ENCODE measurements around the gene PLCXD3.

PLCXD3 gene

DNA sequence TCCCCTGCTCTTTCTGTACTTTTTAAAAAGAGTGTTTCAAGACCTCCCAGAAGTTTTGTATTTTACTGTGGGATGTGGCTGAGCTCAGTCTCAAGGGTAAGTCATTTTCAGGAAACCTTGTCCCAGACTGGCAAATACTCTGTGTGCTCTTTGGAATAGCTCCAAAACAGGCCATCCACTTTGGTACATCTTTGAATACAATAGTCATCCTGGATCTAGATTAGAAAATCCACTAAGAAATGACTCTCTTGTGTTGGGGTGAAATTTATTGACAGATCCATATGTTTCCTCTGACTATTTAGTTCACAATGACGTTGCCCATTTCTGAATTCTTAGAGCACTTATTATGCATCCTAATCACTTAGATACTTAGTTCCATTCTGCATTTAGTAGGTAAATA is 95.2 kb downstream of the PLCXD3 start:
- TF ChIP-seq OSR1 (CRISPR knock-in tag; IDR thresholded peaks at IDR 0.05) (no peak), GLIS3 (CRISPR knock-in tag; IDR thresholded peaks at IDR 0.05) (no peak), PPARA (CRISPR knock-in tag; IDR thresholded peaks at IDR 0.05; ENCODE audit: borderline replicate concordance) (no peak), ZNF565 (CRISPR knock-in tag; conservative IDR thresholded peaks at IDR 0.05; ENCODE audit: low read depth) (no peak), BACH2 (CRISPR knock-in tag; IDR thresholded peaks at IDR 0.05; ENCODE audit: borderline replicate concordance) (no peak), ARNTL (CRISPR knock-in tag; IDR thresholded peaks at IDR 0.05; ENCODE audit: borderline replicate concordance, low read depth) (no peak), ZNF70 (CRISPR knock-in tag; IDR thresholded peaks at IDR 0.05) (no peak), TOX (CRISPR knock-in tag; IDR thresholded peaks at IDR 0.05; ENCODE audit: borderline replicate concordance) (no peak), SNAI2 (CRISPR knock-in tag; IDR thresholded peaks at IDR 0.05) (no peak), ZFP30 (CRISPR knock-in tag; IDR thresholded peaks at IDR 0.05) (no peak), ISL1 (CRISPR knock-in tag; IDR thresholded peaks at IDR 0.05) (no peak; the same call in 1 of the 2 replicates), RARB (CRISPR knock-in tag; IDR thresholded peaks at IDR 0.05) (no peak)
- TF ChIP-seq, protein P1, sequence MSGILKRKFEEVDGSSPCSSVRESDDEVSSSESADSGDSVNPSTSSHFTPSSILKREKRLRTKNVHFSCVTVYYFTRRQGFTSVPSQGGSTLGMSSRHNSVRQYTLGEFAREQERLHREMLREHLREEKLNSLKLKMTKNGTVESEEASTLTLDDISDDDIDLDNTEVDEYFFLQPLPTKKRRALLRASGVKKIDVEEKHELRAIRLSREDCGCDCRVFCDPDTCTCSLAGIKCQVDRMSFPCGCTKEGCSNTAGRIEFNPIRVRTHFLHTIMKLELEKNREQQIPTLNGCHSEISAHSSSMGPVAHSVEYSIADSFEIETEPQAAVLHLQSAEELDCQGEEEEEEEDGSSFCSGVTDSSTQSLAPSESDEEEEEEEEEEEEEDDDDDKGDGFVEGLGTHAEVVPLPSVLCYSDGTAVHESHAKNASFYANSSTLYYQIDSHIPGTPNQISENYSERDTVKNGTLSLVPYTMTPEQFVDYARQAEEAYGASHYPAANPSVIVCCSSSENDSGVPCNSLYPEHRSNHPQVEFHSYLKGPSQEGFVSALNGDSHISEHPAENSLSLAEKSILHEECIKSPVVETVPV (CRISPR knock-in tag; IDR thresholded peaks at IDR 0.05), result no peak
- TF ChIP-seq, protein P2, sequence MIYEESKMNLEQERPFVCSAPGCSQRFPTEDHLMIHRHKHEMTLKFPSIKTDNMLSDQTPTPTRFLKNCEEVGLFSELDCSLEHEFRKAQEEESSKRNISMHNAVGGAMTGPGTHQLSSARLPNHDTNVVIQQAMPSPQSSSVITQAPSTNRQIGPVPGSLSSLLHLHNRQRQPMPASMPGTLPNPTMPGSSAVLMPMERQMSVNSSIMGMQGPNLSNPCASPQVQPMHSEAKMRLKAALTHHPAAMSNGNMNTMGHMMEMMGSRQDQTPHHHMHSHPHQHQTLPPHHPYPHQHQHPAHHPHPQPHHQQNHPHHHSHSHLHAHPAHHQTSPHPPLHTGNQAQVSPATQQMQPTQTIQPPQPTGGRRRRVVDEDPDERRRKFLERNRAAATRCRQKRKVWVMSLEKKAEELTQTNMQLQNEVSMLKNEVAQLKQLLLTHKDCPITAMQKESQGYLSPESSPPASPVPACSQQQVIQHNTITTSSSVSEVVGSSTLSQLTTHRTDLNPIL (CRISPR knock-in tag; IDR thresholded peaks at IDR 0.05; ENCODE audit: low read depth), result no peak
- no peak; the same call in 2 of the 3 replicates for ATAC-seq

DNA sequence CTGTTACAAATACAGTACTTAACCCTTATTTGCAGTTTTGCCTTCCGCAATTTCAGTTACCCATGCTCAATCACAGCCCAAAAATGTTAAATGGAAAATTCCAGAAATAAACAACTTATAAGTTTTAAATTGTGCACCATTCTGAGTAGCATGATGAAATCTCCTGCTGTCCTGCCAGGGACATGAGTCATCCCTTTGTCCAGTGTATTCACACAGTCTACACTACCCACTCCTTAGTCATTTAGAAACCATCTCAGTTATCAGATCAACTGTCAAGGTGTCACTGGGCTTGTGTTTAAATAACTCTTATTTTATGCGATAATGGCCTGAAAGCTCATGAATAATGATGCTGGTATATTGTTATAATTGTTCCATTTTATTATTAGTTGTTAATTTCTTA is 95.8 kb downstream of the PLCXD3 start:
- TF ChIP-seq, protein P3, sequence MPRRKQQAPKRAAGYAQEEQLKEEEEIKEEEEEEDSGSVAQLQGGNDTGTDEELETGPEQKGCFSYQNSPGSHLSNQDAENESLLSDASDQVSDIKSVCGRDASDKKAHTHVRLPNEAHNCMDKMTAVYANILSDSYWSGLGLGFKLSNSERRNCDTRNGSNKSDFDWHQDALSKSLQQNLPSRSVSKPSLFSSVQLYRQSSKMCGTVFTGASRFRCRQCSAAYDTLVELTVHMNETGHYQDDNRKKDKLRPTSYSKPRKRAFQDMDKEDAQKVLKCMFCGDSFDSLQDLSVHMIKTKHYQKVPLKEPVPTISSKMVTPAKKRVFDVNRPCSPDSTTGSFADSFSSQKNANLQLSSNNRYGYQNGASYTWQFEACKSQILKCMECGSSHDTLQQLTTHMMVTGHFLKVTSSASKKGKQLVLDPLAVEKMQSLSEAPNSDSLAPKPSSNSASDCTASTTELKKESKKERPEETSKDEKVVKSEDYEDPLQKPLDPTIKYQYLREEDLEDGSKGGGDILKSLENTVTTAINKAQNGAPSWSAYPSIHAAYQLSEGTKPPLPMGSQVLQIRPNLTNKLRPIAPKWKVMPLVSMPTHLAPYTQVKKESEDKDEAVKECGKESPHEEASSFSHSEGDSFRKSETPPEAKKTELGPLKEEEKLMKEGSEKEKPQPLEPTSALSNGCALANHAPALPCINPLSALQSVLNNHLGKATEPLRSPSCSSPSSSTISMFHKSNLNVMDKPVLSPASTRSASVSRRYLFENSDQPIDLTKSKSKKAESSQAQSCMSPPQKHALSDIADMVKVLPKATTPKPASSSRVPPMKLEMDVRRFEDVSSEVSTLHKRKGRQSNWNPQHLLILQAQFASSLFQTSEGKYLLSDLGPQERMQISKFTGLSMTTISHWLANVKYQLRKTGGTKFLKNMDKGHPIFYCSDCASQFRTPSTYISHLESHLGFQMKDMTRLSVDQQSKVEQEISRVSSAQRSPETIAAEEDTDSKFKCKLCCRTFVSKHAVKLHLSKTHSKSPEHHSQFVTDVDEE (CRISPR knock-in tag; IDR thresholded peaks at IDR 0.05), result no peak
- TF ChIP-seq ZNF8 (CRISPR knock-in tag; IDR thresholded peaks at IDR 0.05), result no peak
- 0 out of 2 replicates have a peak, but pooled peaks have one; percentile 32 for TF ChIP-seq ZFP3 (CRISPR knock-in tag; IDR thresholded peaks at IDR 0.05)
- TF ChIP-seq SNAI2 (CRISPR knock-in tag; IDR thresholded peaks at IDR 0.05), result no peak
- no peak for TF ChIP-seq ZNF70 (CRISPR knock-in tag; IDR thresholded peaks at IDR 0.05)
- no peak for TF ChIP-seq TOX (CRISPR knock-in tag; IDR thresholded peaks at IDR 0.05; ENCODE audit: borderline replicate concordance)
- no peak for TF ChIP-seq BACH2 (CRISPR knock-in tag; IDR thresholded peaks at IDR 0.05; ENCODE audit: borderline replicate concordance)
- TF ChIP-seq ISL1 (CRISPR knock-in tag; IDR thresholded peaks at IDR 0.05), result peak; percentile 95
- TF ChIP-seq, protein P4, sequence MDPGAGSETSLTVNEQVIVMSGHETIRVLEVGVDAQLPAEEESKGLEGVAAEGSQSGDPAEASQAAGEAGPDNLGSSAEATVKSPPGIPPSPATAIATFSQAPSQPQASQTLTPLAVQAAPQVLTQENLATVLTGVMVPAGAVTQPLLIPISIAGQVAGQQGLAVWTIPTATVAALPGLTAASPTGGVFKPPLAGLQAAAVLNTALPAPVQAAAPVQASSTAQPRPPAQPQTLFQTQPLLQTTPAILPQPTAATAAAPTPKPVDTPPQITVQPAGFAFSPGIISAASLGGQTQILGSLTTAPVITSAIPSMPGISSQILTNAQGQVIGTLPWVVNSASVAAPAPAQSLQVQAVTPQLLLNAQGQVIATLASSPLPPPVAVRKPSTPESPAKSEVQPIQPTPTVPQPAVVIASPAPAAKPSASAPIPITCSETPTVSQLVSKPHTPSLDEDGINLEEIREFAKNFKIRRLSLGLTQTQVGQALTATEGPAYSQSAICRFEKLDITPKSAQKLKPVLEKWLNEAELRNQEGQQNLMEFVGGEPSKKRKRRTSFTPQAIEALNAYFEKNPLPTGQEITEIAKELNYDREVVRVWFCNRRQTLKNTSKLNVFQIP (CRISPR knock-in tag; IDR thresholded peaks at IDR 0.05; ENCODE audit: borderline replicate concordance, low read depth), result no peak
- TF ChIP-seq TCF4 (CRISPR knock-in tag; IDR thresholded peaks at IDR 0.05; ENCODE audit: borderline replicate concordance), result no peak
- TF ChIP-seq ZFP30 (CRISPR knock-in tag; IDR thresholded peaks at IDR 0.05), result no peak
- TF ChIP-seq OSR1 (CRISPR knock-in tag; IDR thresholded peaks at IDR 0.05), result no peak
- TF ChIP-seq RARB (CRISPR knock-in tag; IDR thresholded peaks at IDR 0.05), result no peak
- TF ChIP-seq, protein P2 (CRISPR knock-in tag; IDR thresholded peaks at IDR 0.05; ENCODE audit: low read depth), result peak; percentile 88
- TF ChIP-seq ARNTL (CRISPR knock-in tag; IDR thresholded peaks at IDR 0.05; ENCODE audit: borderline replicate concordance, low read depth), result no peak
- TF ChIP-seq ZNF565 (CRISPR knock-in tag; conservative IDR thresholded peaks at IDR 0.05; ENCODE audit: low read depth), result no peak
- TF ChIP-seq PPARA (CRISPR knock-in tag; IDR thresholded peaks at IDR 0.05; ENCODE audit: borderline replicate concordance), result no peak
- no peak; the same call in 1 of the 2 replicates for TF ChIP-seq ESRRG (CRISPR knock-in tag; IDR thresholded peaks at IDR 0.05)
- TF ChIP-seq, protein P5, sequence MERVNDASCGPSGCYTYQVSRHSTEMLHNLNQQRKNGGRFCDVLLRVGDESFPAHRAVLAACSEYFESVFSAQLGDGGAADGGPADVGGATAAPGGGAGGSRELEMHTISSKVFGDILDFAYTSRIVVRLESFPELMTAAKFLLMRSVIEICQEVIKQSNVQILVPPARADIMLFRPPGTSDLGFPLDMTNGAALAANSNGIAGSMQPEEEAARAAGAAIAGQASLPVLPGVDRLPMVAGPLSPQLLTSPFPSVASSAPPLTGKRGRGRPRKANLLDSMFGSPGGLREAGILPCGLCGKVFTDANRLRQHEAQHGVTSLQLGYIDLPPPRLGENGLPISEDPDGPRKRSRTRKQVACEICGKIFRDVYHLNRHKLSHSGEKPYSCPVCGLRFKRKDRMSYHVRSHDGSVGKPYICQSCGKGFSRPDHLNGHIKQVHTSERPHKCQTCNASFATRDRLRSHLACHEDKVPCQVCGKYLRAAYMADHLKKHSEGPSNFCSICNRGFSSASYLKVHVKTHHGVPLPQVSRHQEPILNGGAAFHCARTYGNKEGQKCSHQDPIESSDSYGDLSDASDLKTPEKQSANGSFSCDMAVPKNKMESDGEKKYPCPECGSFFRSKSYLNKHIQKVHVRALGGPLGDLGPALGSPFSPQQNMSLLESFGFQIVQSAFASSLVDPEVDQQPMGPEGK (CRISPR knock-in tag; IDR thresholded peaks at IDR 0.05; ENCODE audit: borderline replicate concordance), result no peak; the same call in 1 of the 2 replicates
- no peak for TF ChIP-seq CSDC2 (CRISPR knock-in tag; IDR thresholded peaks at IDR 0.05)
- TF ChIP-seq, protein P1 (CRISPR knock-in tag; IDR thresholded peaks at IDR 0.05), result no peak
- peak; percentile 67; the same call in 1 of the 2 replicates for TF ChIP-seq ZC3H10 (CRISPR knock-in tag; IDR thresholded peaks at IDR 0.05)
- TF ChIP-seq GLIS3 (CRISPR knock-in tag; IDR thresholded peaks at IDR 0.05), result no peak
- peak; percentile 86 for ATAC-seq
